ENCODE results near the gene PSPH. TPM values are rescaled to one million over a fixed set of nuclear protein-coding genes. Genes with fewer than 3 reads are reported as not detected.

PSPH gene
- polyA plus RNA-seq, 1 donor (not counting 4 experiments of a cell fraction or from before 2014, with no cell fraction given) = 21.6 TPM

DNA sequence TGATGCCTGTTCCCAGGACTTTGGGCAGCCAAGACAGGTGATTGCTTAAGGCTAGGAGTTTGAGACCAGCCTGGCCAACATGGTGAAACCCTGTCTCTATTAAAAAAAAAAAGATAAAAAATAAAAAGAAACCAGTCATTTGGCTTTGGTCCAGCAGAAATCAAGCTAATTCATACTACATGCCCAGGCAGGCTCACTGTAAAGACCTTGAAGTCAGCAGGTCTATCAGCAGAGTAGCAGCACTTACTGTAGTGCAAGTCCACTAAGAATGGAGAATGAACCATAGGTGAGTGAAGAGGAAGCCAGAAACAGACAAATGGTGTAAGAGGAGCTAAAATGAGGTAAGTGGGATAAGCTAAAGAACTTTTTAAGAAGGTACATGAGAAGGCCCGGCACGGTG is 24.7 kb downstream of the PSPH start:
- H3K4me3 ChIP-seq (ENCODE audit: control insufficient read depth in 2 of 3, extremely low read depth in 1 of 3, insufficient read depth in 2 of 3, low read depth in 1 of 3, low read length in 3 of 3) = no peak overlapping the region
- no peaks in the 10 kb centered on the region for H4K20me1 ChIP-seq (ENCODE audit: control insufficient read depth, extremely low read depth, insufficient read depth, low read length)
- no peak overlapping the region for H2AFZ ChIP-seq (ENCODE audit: control insufficient read depth, low read length)
- H3K36me3 ChIP-seq (ENCODE audit: control insufficient read depth in 2 of 2, extremely low read depth in 1 of 2, insufficient read depth in 2 of 2, low read length in 2 of 2) = peaks cover 7 to 13% of the 10 kb centered on the region in 2 experiments
- dilution Hi-C loops (cut with MboI; ENCODE audit: extremely low pct_ligation_motif_present, low sequenced_read_pairs) = no loop called here
- H3K9ac ChIP-seq (ENCODE audit: control insufficient read depth, extremely low read depth, insufficient read depth, low read length) = no peak overlapping the region
- DNase-seq (ENCODE audit: low read depth, low spot score) (no peak), FAIRE-seq (no peak)
- H3K9me1 ChIP-seq (ENCODE audit: control insufficient read depth, extremely low read depth, insufficient read depth, low read length) = no peaks in the 10 kb centered on the region
- no peak overlapping the region for H3K27ac ChIP-seq (ENCODE audit: control insufficient read depth, insufficient read depth, low read length)
- TF ChIP-seq, protein P1, sequence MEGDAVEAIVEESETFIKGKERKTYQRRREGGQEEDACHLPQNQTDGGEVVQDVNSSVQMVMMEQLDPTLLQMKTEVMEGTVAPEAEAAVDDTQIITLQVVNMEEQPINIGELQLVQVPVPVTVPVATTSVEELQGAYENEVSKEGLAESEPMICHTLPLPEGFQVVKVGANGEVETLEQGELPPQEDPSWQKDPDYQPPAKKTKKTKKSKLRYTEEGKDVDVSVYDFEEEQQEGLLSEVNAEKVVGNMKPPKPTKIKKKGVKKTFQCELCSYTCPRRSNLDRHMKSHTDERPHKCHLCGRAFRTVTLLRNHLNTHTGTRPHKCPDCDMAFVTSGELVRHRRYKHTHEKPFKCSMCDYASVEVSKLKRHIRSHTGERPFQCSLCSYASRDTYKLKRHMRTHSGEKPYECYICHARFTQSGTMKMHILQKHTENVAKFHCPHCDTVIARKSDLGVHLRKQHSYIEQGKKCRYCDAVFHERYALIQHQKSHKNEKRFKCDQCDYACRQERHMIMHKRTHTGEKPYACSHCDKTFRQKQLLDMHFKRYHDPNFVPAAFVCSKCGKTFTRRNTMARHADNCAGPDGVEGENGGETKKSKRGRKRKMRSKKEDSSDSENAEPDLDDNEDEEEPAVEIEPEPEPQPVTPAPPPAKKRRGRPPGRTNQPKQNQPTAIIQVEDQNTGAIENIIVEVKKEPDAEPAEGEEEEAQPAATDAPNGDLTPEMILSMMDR (optimal IDR thresholded peaks at IDR 0.05 in 1 of 3, IDR thresholded peaks at IDR 0.05 in 1 of 3, conservative IDR thresholded peaks at IDR 0.05 in 1 of 3; ENCODE audit: extremely low read depth in 1 of 3, insufficient read depth in 2 of 3, low read length in 3 of 3) = no peak
- TF ChIP-seq EZH2 (IDR thresholded peaks at IDR 0.05; ENCODE audit: low read length) = no peak
- no peaks in the 10 kb centered on the region for H3K79me2 ChIP-seq (ENCODE audit: control insufficient read depth, insufficient read depth, low read length)
- H3K27me3 ChIP-seq (ENCODE audit: control insufficient read depth, extremely low read depth, insufficient read depth, low read length) = no peaks in the 10 kb centered on the region
- no peak overlapping the region for H3K4me2 ChIP-seq (ENCODE audit: control insufficient read depth, extremely low read depth, insufficient read depth, low read depth, low read length)
- H3K9me3 ChIP-seq (ENCODE audit: control insufficient read depth, low read depth, low read length) = no peaks in the 10 kb centered on the region
- H3K4me1 ChIP-seq (ENCODE audit: control insufficient read depth, extremely low read depth, insufficient read depth, low read length) = peaks cover 7% of the 10 kb centered on the region

DNA sequence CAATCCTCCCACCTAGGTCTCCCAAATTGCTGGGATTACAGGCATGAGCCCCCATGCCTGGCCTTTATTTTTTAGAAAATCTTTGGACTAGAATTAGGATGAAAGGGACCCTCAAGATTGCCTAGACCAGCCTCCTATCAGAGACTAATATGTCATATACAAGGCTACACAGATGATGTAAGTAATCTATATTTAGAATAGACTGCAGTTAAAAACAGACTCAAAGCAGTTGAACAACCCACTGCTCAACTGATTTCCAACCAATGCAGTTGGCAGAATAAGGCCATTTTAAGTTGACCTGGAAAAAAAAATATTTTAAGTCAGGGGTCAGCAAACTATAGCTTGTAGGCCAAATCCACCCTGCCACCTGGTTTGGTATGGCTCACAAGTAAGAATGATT is 27.7 kb downstream of the PSPH start:
- no peak for DNase-seq (ENCODE audit: low read depth, low spot score)
- no peaks in the 10 kb centered on the region for H3K9me3 ChIP-seq (ENCODE audit: control insufficient read depth, low read depth, low read length)
- H3K9me1 ChIP-seq (ENCODE audit: control insufficient read depth, extremely low read depth, insufficient read depth, low read length) = no peaks in the 10 kb centered on the region
- no peak overlapping the region for H3K9ac ChIP-seq (ENCODE audit: control insufficient read depth, extremely low read depth, insufficient read depth, low read length)
- H3K27ac ChIP-seq (ENCODE audit: control insufficient read depth, insufficient read depth, low read length) = no peak overlapping the region
- no peak overlapping the region for H2AFZ ChIP-seq (ENCODE audit: control insufficient read depth, low read length)
- dilution Hi-C loops (cut with MboI; ENCODE audit: extremely low pct_ligation_motif_present, low sequenced_read_pairs) = no loop called here
- H3K4me3 ChIP-seq (ENCODE audit: control insufficient read depth in 2 of 3, extremely low read depth in 1 of 3, insufficient read depth in 2 of 3, low read depth in 1 of 3, low read length in 3 of 3) = no peak overlapping the region
- no peaks in the 10 kb centered on the region for H3K79me2 ChIP-seq (ENCODE audit: control insufficient read depth, insufficient read depth, low read length)
- peaks cover 7% of the 10 kb centered on the region for H3K4me1 ChIP-seq (ENCODE audit: control insufficient read depth, extremely low read depth, insufficient read depth, low read length)
- FAIRE-seq = no peak
- no peaks in the 10 kb centered on the region for H3K27me3 ChIP-seq (ENCODE audit: control insufficient read depth, extremely low read depth, insufficient read depth, low read length)
- H3K4me2 ChIP-seq (ENCODE audit: control insufficient read depth, extremely low read depth, insufficient read depth, low read depth, low read length) = no peak overlapping the region
- H3K36me3 ChIP-seq (ENCODE audit: control insufficient read depth in 2 of 2, extremely low read depth in 1 of 2, insufficient read depth in 2 of 2, low read length in 2 of 2) = peaks cover 10 to 11% of the 10 kb centered on the region in 2 experiments
- no peaks in the 10 kb centered on the region for H4K20me1 ChIP-seq (ENCODE audit: control insufficient read depth, extremely low read depth, insufficient read depth, low read length)
- no peak for TF ChIP-seq EZH2 (IDR thresholded peaks at IDR 0.05; ENCODE audit: low read length)
- TF ChIP-seq, protein P1 (optimal IDR thresholded peaks at IDR 0.05 in 1 of 3, IDR thresholded peaks at IDR 0.05 in 1 of 3, conservative IDR thresholded peaks at IDR 0.05 in 1 of 3; ENCODE audit: extremely low read depth in 1 of 3, insufficient read depth in 2 of 3, low read length in 3 of 3) = no peak

Measured in keratinocyte (primary cell).